Astrocyte of the cerebellum (primary cell): ENCODE results near the gene FAF2.

Experiments
- DNase-seq: peaks from one replicate; pipeline ENCODE4 v3.0.0-alpha.2; 2011; ENCODE audit warnings: low read depth
- H3K4me3 ChIP-seq: 2 replicates; pipeline ENCODE4 v1.5.1; 2011; ENCODE audit warnings: mild to moderate bottlenecking, low read depth, low read length, moderate library complexity
- CTCF ChIP-seq: IDR thresholded peaks from 2 replicates; pipeline ENCODE4 v1.5.1; 2012; ENCODE audit warnings: low read length, low read depth, moderate library complexity, mild to moderate bottlenecking; ENCODE audit errors: missing control alignments
- in situ Hi-C: cut with HindIII; loops from 2 replicates; pipeline ENCODE4 v1.10.0; 2017; ENCODE audit warnings: low sequenced_read_pairs

Gene FAF2

GRCh38 chr5:176500511-176500910 lies 52.3 kb downstream of the FAF2 start:
- TF ChIP-seq CTCF: no peak
- in situ Hi-C loops: no loop called here
- DNase-seq: no peak
- no peak overlapping the region for H3K4me3 ChIP-seq

DNA sequence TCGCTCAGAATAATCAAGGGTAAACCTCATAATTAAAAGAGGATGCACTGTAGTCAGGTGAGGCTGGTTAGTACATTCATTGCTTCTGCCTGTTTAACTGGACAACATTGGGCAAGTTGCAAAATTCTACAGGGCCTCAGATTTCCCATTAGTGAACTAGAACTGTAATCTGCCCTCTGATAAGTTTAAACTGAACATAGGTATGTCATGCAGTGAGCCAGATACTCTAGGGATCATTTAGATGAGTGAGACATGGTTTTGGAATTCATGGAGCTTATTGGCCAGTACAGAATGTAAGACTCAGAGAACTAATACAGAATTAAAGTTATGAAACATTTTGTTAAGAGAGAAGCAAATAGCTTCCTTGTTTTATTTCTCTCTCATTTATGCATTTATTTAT lies 53.1 kb downstream of the FAF2 start:
- H3K4me3 ChIP-seq: no peak overlapping the region
- in situ Hi-C loops: no loop called here
- no peak for DNase-seq
- no peak for TF ChIP-seq CTCF

- no peak for TF ChIP-seq CTCF
- DNase-seq: no peak
- no peak overlapping the region for H3K4me3 ChIP-seq
- in situ Hi-C loops: no loop called here
Measured at GRCh38 chr5:176503496-176503895, 55.3 kb downstream of the FAF2 start.

- TF ChIP-seq CTCF: no peak
- in situ Hi-C loops: no loop called here
Measured at GRCh38 chr5:176507911-176508310, 59.7 kb downstream of the FAF2 start.

DNA sequence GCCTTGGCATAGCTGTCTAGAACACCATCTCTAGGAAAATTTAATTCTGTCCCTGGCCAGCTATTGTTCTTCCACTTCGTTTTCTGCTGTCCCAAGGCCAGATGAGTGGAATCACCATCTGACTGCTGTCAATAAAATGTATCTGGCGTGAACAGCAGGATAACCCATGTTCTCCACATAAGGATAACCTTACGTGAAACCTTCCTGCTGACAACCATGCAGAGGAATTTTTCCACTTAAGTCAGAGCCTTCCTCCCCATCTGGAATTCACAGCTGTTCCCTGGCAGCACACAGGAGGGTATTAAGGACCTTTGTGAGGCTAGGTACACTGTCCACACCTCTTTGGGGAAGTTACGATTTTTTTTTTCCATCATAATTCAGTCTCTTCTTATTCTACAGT lies 60.4 kb downstream of the FAF2 start:
- H3K4me3 ChIP-seq: no peak overlapping the region
- no peak for TF ChIP-seq CTCF
- in situ Hi-C loops: no loop called here
- no peak for DNase-seq

More at GRCh38 chr5:176507911-176508310, 59.7 kb downstream of the FAF2 start:
- no peak overlapping the region for H3K4me3 ChIP-seq
- DNase-seq: no peak

- H3K4me3 ChIP-seq: no peak overlapping the region
- TF ChIP-seq CTCF: no peak
- no peak for DNase-seq
- in situ Hi-C loops: no loop called here
Measured at GRCh38 chr5:176513788-176514187, 65.6 kb downstream of the FAF2 start.
